ENCODE data around the gene CEP164.

Gene CEP164

GRCh38 chr11:117462864-117463247 lies 135.2 kb downstream of the CEP164 start:
- no peak for DNase-seq (ENCODE audit: low spot score)
